RWPE1 (cell line): Measurements from ENCODE around the gene DOCK4.

Experiments used
- CTCF ChIA-PET: fragments of 350-600 bp; sonication (Branson Sonifier 250); formaldehyde crosslinking; extraction: SDS; loops from one replicate; lab custom pipeline; 2021; lab: Yijun Ruan, JAX
- POLR2A ChIA-PET: fragments of 400-600 bp; formaldehyde crosslinking; extraction: SDS; loops from one replicate; lab custom pipeline; 2020; ENCODE audit warnings: antibody characterized with exemption; ENCODE audit not compliant: low non-redundant PET; lab: Yijun Ruan, JAX
- DNase-seq: peaks from one replicate; pipeline ENCODE4 v3.0.0; 2012; ENCODE audit warnings: low spot score
- H3K27ac ChIP-seq: fragments of 450-650 bp; 2 replicates; pipeline ENCODE4 v1.5.1; 2017
- TF ChIP-seq, protein P1 (sequence below): fragments of 450-650 bp; conservative IDR thresholded peaks from 2 replicates; pipeline ENCODE4 v1.5.1; 2017; ENCODE audit warnings: low read depth, mild to moderate bottlenecking

DOCK4 gene

DNA sequence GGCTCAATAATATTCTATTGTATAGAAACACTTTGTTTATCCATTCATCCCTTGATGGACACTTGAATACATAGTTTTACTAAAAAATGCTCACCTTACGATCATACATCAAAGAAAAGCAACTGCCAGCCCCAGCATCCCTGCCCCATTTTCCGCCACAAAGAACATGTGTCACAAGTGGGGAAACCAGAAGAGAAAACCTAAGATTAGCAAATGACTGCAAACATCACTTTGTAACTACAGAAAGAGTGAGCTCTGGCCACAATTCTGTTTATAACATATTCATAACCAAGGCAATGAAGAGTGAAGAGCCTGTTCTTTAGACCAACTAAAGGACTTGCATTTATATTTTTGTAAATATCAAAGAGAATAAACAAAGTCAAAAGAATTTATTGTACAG lies 89.8 kb downstream of the DOCK4 start:
- TF ChIP-seq, protein P1, sequence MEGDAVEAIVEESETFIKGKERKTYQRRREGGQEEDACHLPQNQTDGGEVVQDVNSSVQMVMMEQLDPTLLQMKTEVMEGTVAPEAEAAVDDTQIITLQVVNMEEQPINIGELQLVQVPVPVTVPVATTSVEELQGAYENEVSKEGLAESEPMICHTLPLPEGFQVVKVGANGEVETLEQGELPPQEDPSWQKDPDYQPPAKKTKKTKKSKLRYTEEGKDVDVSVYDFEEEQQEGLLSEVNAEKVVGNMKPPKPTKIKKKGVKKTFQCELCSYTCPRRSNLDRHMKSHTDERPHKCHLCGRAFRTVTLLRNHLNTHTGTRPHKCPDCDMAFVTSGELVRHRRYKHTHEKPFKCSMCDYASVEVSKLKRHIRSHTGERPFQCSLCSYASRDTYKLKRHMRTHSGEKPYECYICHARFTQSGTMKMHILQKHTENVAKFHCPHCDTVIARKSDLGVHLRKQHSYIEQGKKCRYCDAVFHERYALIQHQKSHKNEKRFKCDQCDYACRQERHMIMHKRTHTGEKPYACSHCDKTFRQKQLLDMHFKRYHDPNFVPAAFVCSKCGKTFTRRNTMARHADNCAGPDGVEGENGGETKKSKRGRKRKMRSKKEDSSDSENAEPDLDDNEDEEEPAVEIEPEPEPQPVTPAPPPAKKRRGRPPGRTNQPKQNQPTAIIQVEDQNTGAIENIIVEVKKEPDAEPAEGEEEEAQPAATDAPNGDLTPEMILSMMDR: no peak
- POLR2A ChIA-PET: no interaction called here
- no peak for DNase-seq
- H3K27ac ChIP-seq: no peak overlapping the region
- CTCF ChIA-PET: no interaction called here

DNA sequence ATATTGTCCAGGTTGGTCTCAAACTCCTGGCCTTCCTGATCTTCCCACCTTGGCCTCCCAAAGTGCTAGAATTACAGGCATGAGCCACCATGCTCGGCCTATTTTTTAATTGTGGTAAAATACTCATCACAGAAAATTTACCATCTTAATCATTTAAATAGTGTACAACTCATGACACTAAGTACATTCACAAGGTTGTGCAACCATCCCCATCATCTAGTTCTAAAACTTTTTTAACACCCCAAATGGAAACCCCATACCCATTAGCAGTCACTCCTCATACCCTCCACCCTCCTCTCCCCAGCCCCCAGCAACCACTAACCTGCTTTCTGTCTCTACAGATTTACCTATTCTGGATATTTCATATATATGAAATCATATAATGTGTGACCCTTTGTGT lies 90.3 kb downstream of the DOCK4 start:
- ChIA-PET CTCF (no interaction called here), POLR2A (no interaction called here)
- DNase-seq: no peak
- H3K27ac ChIP-seq: no peak overlapping the region
- TF ChIP-seq, protein P1: no peak

DNA sequence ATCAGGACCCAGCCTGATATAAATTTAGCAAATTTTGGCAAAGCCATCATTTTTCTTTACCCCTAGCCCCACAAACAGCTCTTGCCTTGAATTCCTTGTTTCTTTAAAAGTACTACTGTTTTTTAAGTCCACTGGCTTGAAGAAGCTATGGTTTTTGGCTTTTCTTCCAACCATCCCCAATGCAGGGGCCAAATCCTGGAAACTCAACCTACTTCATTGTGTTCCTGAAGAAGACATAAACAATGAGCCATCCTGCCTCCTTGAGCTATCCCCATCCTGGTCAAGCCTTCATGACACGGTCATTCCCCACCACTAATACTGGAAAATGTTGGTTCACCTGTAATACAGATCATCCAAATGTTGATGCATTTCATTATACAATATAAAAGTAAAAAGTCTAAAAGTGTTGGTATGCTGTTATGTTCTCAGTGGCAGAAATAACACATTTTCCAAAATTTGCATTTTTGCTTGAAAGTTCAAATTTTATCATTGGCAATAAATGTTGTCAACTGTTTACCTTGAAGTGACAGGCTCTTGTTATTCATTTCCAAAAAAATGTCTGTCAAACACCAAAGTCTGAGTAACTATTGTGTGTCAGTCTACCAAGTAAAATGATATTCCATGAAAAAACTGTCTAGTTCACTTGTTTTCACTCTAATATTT lies 92.2 kb downstream of the DOCK4 start:
- no peak overlapping the region for H3K27ac ChIP-seq
- DNase-seq: no peak
- TF ChIP-seq, protein P1: no peak
- ChIA-PET CTCF (no interaction called here), POLR2A (no interaction called here)

DNA sequence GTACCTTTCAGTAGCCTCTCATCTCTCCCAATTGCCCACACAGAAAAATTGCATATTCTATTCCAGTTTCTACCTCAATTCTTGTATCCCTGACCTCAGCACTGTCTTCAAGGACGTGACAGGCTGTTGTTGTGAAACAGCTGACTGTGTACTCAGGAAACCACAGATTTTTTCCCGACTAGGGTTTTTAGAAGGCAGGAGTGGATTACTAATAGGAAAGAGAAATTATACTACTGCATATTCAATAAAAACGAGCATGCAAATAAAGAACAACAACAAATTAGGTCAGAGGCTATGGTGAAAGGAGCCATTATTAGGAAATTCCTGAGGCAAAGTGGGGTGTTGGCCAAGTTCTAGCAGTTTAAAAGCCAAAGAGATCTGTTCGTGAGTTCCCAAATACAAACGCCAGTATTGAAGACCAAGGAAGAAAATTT lies 93.4 kb downstream of the DOCK4 start:
- POLR2A ChIA-PET: no interaction called here
- TF ChIP-seq, protein P1: no peak
- no peak overlapping the region for H3K27ac ChIP-seq
- peak; percentile 6 for DNase-seq
- CTCF ChIA-PET: no interaction called here

- CTCF ChIA-PET: interaction anchor here (0.6 to 0.8 kb wide), 2 partner anchors 17 to 21 kb away, joined by 3 read pairs; no protein-coding TSS in a partner anchor
- no peak overlapping the region for H3K27ac ChIP-seq
- no peak for DNase-seq
- TF ChIP-seq, protein P1: no peak
- POLR2A ChIA-PET: no interaction called here
These were observed 95.5 kb downstream of the DOCK4 start for GRCh38 chr7:112110651-112111050.

DNA sequence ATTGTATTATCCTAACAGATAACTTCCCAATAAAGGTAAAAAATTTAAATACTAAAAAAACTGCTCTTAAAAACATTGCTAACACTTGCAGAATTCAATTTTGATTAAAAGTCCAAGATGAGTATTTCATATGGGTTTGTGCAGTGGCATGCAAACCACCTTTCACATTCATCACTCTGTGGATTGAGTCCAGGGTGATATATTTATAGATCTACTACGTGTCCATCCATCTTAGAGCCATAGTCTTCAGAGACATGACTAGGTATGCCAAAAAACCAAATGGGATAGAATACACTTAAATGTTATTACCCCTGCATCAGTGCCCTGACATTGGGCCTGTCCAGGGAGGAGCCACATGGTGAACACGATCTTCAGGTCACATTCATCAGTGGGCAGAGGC lies 96.0 kb downstream of the DOCK4 start:
- no peak overlapping the region for H3K27ac ChIP-seq
- DNase-seq: no peak
- POLR2A ChIA-PET: no interaction called here

More for the DNA sequence above, 96.0 kb downstream of the DOCK4 start:
- TF ChIP-seq, protein P1: no peak
- CTCF ChIA-PET: interaction anchor here (0.7 kb wide), 1 partner anchor 133 kb away, joined by 3 read pairs; no protein-coding TSS in a partner anchor
